Activated T-cell treated with anti-CD3 and anti-CD28 coated beads for 1 hour (primary cell): Measurements from ENCODE around the gene PLA2G4C.

ENCODE experiments used
- DNase-seq: peaks from one replicate; pipeline ENCODE4 v3.0.0-alpha.2; 2020; ENCODE audit warnings: low read depth

Gene PLA2G4C

DNA sequence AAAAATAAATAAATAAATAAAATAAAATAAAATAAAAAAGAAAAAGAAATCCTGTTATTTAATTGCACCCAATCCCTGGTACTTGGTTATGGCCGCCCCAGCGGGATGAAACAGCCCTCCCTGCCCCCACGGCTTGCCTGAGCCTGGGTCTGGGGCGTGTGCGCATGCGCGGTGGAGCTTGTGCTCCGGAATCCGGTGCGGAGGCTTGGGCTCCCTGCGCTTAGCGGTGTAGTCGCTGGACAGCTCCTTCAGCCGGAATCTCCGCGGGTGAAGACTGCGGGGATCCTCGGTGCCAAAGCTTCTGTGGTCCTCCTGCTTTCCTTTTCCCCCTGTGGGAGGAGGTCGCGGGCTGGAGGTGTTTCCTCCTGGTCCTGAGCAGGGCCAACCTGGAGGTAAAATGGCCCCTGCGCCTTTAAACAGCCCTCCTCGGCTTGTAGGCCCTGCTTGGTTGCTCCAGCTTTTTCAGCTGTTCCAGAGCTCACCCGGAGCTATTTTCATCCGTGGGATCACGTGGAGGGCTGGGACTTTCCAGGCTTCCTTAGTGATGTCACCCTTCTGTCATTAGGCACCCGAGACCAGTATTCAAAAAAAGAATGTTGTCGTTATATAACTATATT is at the start of gene PLA2G4C:
Gene PLA2G4C, minus strand, starts transcription at position 468 of the 617 bp plus-strand sequence. CDS start 4,288 bp downstream, outside the sequence.
- DNase-seq, result peak; percentile 77

DNA sequence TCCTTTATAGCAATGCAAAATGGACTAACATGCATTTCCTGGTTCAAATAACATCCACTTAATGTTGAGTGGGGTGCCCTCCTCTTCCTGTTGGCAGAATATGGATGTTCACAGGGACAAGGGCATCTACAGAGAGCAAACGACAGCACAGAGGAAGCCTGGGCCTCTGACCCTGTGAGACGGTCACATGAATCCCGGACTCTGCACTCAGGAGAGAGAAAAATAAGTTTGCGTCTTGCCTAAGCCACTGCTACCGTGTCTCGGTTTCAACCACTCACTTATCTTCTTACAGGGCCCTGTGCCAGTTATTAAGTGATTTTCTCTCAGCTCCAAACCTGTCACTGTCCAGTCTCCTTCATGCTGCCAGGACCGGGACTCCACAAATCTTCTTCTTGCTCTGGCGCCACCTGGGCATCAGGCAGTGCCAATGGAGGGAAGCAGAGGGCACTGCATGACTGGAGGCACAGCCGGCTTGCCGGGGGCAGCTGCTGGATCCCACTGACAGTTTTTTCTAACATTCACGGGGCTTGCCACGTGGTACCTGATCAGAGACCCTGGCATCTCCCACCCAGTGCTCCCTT is 47.7 kb upstream of the PLA2G4C start:
- DNase-seq, result no peak

- DNase-seq, result no peak
Measured at GRCh38 chr19:48154003-48154402, 43.4 kb upstream of the PLA2G4C start.

DNA sequence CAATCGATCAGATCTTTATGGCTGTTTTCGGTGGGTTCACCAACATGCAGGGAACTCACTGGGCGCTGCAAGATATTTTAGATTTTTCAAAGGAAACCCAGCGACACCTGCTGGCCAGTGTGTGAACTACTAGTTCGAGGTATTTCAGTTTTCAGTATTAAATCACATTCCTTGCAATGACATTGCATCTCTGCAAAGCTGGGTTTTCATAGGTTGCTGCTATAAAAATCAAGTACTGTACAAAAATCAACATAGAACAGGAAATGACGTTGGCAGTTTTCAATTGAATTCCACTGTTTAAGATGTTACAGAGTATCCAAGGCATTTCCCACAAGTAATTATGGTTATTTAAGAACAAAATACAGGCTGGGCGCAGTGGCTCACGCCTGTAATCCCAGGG is 41.9 kb upstream of the PLA2G4C start:
- peak; percentile 60 for DNase-seq

DNA sequence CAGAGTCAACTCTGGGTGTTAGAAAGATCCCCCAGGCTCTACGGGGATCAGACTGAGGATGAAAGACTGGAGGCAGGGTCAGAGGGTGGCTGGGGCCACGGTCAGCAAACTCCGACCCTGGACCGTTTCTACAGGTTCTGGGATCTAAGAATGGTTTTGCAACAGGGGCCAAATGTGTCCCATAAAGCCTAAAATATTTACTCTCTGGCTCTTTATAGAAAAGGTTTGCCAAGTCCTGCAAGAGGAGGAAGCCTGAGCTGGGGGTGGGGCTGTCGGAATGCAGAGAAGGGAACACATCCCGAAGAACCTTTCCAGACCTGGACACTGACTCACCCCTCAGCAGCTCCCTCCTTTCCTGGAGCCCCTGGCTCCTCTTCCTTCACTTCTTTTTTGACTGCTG is 38.8 kb upstream of the PLA2G4C start:
- DNase-seq, result no peak

GRCh38 chr19:48148576-48148975 is 38.0 kb upstream of the PLA2G4C start:
- no peak for DNase-seq

DNA sequence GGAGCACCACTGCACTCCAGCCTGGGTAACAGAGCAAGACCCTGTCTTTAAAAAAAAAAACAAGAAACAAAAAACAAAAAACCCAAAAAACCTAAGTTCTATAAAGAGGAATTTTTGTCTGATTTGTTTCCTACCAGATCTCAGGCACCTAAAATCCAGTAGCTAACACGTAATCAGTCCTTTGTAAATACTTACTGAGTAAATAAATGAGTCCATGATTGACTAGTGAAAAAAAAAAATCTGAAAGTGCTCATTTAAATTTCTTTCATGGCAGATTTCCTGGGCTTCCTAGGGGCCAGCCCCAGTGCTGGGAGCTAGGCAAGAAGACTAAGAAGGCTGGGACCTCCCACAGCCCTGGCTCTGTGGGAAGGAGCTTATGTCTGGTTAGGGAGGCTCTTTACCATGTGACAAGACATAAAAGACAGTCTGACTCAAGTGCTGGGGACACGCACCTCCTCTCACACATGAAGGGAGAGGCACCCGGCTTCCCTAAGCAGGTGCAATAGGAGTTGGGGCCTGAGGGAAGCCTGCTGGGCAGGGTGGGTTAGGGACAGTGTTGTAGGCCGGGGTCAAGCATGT is 37.1 kb upstream of the PLA2G4C start:
- DNase-seq, result no peak

- DNase-seq, result no peak
Measured at GRCh38 chr19:48139053-48139452, 28.4 kb upstream of the PLA2G4C start.

DNA sequence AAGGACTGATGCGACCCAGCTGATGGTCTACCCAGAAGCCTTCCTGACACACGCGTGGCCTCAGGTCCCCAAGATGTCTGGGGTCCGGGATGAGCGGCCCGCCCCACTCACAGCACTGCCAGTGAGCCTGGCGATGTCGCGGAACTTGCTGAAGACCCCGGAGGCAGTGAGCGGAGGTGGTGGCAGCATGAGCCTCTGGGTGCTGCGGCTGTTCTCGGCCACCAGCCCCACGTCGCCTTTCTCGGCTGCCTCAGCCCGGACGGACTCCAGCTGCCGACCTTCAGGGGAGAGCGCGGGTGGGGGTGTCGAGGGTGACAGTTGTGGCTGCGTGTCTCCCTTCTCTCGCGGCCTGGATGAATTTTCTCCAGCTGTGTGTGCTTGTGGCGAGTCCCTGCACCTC is 26.8 kb upstream of the PLA2G4C start:
- no peak for DNase-seq

GRCh38 chr19:48136547-48136946 is 25.9 kb upstream of the PLA2G4C start:
- DNase-seq, result no peak

DNA sequence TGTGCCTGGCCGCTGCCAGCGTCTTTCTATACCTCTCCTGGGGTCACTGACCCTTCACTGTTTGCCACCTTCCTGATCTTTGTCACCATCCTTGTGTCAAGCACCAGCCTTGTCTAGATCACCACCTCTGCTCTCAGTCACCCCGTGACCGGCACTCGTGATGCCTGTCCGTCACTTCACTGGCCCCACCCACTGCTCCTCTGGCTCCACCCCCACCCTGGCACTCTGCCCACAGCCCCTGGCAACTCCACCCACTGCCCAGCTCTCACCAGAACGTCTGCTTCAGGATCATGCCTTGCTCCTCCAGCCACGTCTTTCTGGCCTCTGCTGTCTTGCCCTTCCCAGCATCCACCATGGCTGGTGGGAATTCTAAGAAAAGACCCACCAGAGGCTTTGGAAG is 24.8 kb upstream of the PLA2G4C start:
- DNase-seq, result no peak

DNA sequence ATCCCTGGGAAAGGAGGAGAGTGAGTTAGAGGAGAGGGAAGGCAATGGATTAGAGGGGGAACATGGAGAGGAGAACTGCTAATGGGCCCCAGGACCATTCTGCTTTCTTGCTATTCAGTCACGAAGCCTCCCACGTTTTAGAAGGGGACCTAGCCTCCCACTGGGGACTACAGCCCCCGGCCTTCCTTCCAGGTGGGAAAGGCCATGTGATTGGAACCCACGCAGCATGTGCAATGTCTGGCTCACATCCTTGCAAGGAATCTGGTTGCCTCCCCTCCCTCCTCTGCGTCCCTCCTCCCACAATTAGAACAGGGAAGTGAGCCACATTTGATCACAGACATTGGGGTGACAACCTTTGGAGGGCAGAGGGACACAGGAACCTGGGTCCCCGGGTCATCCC is 22.5 kb upstream of the PLA2G4C start:
- no peak for DNase-seq

DNA sequence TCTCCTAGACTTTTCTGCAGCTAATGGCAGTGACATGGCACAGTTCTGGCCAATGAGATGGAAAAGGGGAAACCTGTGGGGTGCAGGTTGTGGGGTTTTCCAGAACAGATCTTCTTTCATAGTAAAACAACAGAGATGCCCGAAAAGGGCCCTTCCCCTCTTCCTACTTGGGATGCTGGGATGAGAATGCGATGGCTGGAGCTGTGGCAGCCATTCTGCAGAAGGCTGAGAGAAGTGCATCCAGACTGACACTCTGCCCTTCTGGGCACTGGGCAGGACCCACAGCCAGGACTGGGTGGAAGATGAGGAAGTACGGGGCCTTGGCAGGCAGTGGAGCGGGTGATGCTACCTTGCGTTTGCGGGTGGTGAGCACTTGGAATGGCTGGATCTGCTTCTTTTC is 16.9 kb upstream of the PLA2G4C start:
- no peak for DNase-seq

GRCh38 chr19:48123907-48124651 is 13.5 kb upstream of the PLA2G4C start:
- no peak for DNase-seq

DNA sequence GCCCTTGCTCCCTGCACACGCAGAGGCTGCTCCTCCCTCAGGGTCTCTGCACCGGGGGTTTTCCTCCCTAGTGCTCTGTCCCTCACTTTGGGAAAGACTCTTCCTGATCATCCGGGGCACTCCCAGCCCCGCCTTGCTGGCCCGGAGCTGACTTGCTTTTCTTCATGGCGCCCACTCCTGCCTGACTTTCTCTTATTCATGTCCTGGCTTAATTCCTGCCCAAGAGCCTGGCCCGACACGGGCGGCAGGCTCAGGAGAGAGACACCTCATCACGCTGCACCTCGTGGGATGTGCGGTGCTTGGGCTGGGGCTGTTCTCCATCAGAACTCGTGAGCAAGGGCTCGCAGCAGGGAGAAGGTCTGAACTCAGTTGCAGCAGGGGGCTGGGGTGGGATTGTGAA is 11.8 kb upstream of the PLA2G4C start:
- no peak for DNase-seq

DNA sequence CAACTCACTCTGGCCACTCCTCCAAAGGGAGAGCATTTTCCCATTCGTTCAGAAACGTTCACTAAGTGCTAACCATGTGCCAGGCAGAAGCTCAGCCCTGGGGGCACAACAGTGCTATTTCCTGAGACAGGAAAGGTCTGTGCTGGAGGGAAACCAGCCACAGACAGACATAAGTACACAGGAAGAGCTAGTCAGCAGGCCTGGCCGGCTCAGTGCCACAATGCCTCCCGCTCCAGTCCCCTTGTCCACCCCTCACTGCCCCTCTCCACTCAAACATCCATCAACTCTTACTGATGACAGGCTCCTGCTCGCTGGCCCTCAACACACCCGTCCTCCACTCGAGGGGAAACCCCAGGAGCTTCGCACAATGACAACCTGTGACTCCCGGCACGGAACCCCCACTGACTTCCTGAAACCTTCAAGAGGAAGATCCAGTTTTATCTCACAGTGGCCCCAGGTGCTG is 11.3 kb upstream of the PLA2G4C start:
- no peak for DNase-seq

DNA sequence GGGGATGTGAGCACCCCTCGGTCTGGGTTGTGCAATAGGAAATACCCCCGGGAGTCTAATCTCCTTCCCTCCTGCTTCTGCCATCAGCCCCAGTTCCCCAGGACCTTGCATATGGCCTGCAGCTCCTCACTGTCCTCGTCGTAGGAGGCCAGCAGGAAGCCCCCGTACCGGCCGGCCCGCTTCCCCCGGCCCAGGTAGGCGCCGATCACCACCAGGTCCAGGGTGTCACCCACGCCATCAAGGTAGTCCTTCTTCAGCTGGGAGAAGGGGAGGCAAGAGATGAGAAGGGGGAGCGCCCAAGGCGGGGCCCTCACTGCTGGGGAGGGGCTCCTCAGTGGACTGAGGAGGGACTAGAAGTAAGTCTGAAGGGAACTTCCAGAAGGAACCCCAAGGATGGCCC is 10.4 kb upstream of the PLA2G4C start:
- DNase-seq, result no peak

GRCh38 chr19:48120505-48120904 is 9.9 kb upstream of the PLA2G4C start:
- no peak for DNase-seq

DNA sequence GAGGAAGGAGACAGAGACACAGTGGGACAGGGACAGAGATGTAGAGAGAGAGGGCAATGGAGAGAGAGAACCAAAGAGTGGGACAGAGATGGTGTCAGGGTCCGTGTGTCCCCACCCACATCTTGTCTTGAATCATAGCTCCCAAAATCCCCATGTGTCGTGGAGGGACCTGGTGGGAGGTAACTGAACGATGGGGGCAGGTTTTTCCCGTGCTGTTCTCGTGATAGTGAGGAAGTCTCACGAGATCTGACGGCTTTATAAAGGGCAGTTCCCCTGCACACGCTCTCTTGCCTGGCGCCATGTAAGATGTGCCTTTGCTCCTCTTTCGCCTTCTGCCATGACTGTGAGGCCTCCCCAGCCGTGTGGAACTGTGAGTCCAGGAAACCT is 7.5 kb upstream of the PLA2G4C start:
- no peak for DNase-seq

DNA sequence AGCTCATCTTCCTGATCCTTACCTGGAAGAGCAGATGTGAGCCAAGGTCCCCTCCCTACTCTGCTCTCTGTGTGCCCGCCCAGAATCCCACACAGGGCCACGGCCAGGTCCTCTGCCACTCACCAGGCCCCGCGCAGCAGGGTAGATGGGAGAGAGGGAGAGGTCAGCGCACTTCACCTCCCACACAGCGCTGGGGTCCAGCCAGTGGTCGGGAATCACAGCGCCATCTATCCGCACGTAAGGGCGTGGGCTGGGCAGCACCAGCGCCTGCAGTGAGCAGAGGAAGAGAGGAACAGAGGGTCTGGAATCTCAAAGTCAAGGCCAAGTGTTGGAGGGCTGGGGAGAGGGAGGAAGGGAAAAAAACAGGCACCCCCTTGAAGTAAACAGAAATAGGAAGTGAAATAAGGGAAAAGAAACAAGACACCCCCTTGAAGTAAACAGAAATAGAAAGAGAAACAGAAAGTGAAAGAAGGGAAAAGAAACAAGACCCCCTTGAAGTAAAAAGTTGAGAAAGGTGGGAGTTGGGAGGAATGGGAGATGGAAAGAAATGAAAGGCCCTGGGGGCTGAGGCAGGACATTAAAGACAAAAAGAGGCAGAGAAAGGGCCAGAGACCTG is 7.0 kb upstream of the PLA2G4C start:
- no peak for DNase-seq

- no peak for DNase-seq
Measured at GRCh38 chr19:48113190-48113917, 2.7 kb upstream of the PLA2G4C start.

DNA sequence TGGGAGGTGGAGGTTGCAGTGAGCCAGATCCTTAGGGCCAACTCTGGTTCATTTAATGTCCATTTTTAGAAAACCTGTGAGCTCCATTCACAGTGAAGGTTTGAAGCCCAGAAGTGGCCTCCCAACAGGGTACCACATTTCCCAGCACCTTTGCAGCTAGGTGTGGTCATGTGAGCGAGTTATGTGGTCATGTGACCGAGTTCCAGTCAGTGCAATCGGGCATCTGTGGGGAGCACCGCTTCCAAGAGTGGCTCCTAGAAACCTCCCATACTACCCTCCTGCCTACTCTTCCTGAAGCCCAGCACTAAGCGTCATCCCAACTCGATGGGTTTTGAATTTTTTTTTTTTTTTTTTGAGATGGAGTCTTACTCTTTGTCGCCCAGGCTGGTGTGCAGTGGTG is 663 bp upstream of the PLA2G4C start:
- no peak for DNase-seq
